ENCODE measurements around the gene TRAPPC2L. TPM values are rescaled to one million over a fixed set of nuclear protein-coding genes. Genes with fewer than 3 reads are reported as not detected.

TRAPPC2L gene
- total RNA-seq, 3 donors from 2014 or later = 30.6 to 57.9 (median 40.7) TPM

DNA sequence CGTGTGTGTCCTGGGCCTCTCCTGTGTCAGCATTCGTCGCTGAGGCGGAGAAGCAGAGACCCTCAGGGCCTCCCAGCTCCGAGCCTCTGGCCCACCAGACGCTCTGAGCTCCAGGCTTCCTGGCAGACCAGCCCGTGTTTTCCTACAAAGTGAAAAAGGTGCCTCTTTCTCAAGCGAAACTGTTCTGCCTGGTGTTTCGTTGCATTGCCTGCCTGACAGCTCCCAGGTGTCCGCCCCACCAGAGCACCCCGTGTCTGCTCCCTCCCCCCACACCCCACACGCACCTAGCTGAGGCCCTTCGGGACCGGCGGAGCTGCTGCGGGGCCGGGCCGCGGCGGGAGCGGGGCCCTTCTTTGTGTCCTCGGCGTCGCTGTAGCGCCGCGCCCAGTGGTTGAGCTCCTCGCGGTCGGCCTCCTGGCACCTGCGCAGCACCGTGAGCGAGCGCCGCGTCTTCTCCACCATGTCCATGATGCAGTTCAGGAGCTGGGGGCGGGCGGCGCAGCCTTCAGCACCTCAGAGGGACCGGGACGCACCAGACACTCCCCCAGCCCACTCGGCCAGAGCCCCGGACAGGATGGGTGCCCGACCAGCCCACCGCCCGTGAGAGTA lies 24.2 kb downstream of the TRAPPC2L start:
- Histone ChIP-seq H3K4me1 (ENCODE audit: low read depth) (peaks cover 9% of the 10 kb centered on the region), H3K36me3 (ENCODE audit: low read depth) (no peaks in the 10 kb centered on the region), H3K4me3 (no peak overlapping the region), H3K9me3 (no peaks in the 10 kb centered on the region)
- ATAC-seq (peak; percentile 55), DNase-seq (peak in 2 of 3 donors; percentile 39 to 44)
- TF ChIP-seq CTCF (IDR thresholded peaks at IDR 0.05) = no peak
- intact Hi-C loops (cut with DNase I, micrococcal nuclease) = no loop called here

- DNase-seq (no peak), ATAC-seq (no peak)
- TF ChIP-seq CTCF (IDR thresholded peaks at IDR 0.05) = no peak
- no peaks in the 10 kb centered on the region for H3K9me3 ChIP-seq
- intact Hi-C loops (cut with DNase I, micrococcal nuclease) = no loop called here
- H3K4me3 ChIP-seq = no peak overlapping the region
- no peaks in the 10 kb centered on the region for H3K36me3 ChIP-seq (ENCODE audit: low read depth)
- H3K4me1 ChIP-seq (ENCODE audit: low read depth) = peaks cover 9% of the 10 kb centered on the region
Measured at GRCh38 chr16:88881675-88882357, 24.9 kb downstream of the TRAPPC2L start.

DNA sequence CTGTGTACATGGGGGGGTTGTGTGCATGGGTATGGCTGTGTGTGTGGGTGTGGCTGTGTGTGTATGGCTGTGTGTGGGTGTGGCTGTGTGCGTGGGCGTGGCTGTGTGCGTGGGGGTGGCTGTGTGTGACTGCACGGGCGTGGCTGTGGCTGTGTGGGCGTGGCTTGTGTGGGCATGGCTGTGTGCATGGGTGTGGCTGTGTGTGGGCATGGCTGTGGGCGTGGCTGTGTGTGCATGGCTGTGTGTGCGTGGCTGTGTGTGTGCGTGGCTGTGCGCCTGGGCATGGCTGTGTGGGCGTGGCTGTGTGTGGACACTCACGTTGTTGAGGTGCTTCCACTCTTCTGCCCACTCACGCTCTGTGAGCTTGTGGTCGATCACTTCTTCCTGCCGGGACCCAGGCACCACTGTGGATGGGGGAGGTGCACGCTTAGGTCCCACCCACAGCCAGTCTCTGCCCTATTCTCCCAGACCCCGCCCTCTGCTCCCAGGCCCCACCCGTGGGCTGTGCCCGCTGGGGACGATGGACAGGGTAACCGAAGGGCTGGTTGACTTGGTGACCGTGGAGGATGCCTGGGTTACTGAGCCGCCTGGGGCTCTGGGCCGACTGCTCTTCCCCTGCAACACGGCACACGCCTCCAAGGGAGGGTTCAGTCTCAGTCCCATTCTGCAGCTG lies 25.6 kb downstream of the TRAPPC2L start:
- no peaks in the 10 kb centered on the region for H3K9me3 ChIP-seq
- intact Hi-C loops (cut with DNase I, micrococcal nuclease) = no loop called here
- peaks cover 9% of the 10 kb centered on the region for H3K4me1 ChIP-seq (ENCODE audit: low read depth)
- peak; percentile 73 to 85 (median 79) for DNase-seq
- no peak for TF ChIP-seq CTCF (IDR thresholded peaks at IDR 0.05)
- H3K4me3 ChIP-seq = no peak overlapping the region
- no peaks in the 10 kb centered on the region for H3K36me3 ChIP-seq (ENCODE audit: low read depth)
- peak; percentile 85 for ATAC-seq

- ATAC-seq = no peak
Measured at GRCh38 chr16:88883117-88883895, 26.4 kb downstream of the TRAPPC2L start.

More at GRCh38 chr16:88883117-88883895, 26.4 kb downstream of the TRAPPC2L start:
- intact Hi-C loops (cut with DNase I, micrococcal nuclease) = no loop called here
- Histone ChIP-seq H3K9me3 (no peaks in the 10 kb centered on the region), H3K36me3 (ENCODE audit: low read depth) (no peaks in the 10 kb centered on the region), H3K4me3 (no peak overlapping the region), H3K4me1 (ENCODE audit: low read depth) (peaks cover 9% of the 10 kb centered on the region)
- DNase-seq = no peak
- TF ChIP-seq CTCF (IDR thresholded peaks at IDR 0.05) = no peak

All from mucosa of descending colon (tissue), 3 donors.